HG03280 (cell line): Measurements from ENCODE around the gene GRID1.
A peak's percentile ranks its signal among the peaks of the same experiment; 100 is the strongest.

Source experiments
- ATAC-seq: cut with Tn5 transposase; IDR thresholded peaks from one replicate; pipeline ENCODE4 v1.9.1; 2021; ENCODE audit warnings: mild to moderate bottlenecking, moderate library complexity; ENCODE audit not compliant: unreplicated experiment

The GRID1 gene

DNA sequence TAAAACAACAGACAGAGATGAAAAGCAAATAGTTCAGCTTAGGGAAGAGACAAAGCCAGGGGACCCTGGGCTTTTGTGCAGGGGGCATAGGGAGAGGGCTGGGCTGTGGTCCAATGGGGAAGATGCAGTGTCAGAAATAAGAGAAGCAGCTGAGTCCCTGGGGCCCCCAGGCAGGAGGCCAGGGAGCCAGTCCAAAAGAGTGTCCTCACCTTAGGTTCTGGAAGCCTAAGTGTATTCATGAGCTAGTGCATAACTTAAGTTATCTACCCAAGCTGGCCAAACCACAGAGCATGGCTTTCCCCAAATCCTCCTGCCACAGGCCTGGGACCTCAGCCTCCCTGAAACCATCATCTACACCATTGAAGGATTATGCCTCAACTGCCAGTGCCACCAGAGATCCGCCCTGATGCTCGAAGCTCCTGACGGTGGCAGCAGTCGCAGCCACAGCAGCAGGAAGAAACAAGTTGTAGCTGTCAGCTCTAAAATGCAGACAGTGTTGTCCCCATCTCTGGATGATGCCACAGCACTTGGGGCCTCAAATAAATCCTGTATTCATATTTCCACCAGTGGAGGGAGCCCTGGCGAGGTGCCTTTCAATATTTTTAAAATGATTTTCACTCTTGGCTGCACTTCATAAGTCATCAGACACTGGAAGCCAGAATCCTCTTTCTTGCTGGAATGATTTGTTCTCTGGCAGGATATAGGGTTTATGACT, 574.6 kb downstream of the GRID1 start:
- ATAC-seq: no peak

DNA sequence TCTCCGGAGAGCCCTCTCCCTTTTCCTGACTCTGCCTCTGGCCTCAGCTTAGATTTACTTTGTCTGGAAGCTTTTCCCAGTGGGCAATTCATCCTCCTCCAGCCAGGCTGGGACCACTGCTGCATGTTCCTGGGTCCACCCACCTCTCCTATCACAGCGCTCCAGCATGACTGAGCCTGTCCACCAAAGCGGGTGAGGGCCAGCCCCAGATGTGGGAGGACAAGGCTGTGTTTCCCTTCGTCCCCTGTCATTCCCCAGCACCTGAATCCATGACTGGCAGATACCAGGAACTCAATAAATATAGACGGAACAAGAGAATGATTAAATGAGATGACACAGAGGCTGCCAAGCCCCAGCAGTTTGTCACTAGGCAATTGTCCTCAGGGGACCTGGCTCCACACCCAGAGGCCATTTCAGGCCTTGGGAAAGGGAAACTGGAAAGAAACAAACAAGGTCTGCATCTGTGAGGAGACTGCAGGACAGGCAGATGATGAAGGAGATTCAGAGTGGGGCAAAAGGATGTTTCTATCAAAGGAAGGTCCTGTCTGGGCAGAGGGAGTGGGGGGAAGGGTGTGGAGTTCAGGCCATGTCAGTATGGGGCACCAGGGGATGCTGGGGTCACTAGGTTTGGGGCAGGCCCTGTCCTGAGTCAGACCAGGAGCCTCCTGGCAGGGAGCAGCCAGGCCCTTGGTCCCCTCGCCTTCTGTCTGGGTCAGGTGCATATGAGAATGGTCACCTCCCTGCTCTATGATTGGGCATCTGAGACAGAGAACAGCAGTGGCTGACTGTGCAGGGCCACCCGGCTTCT, 576.4 kb downstream of the GRID1 start:
- no peak for ATAC-seq

DNA sequence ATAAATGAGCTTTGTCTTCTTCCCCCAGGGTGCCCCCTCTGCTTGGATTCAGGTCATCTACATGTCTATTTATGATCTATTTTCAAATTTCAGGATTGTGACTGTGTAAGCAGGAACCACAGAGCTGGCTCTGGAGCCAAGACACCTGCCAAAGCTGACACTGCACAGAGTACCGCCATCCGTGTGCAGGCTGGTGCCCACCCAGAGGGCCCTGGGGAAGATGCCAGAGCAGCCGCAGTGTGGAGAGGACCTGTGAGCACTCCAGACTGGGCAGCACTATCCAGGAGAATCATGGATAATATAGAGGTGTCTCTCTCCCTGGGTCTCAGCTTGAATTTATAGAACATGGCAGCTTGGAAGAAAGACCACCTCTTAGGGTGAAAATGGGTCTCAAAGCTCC, 577.5 kb downstream of the GRID1 start:
- no peak for ATAC-seq

DNA sequence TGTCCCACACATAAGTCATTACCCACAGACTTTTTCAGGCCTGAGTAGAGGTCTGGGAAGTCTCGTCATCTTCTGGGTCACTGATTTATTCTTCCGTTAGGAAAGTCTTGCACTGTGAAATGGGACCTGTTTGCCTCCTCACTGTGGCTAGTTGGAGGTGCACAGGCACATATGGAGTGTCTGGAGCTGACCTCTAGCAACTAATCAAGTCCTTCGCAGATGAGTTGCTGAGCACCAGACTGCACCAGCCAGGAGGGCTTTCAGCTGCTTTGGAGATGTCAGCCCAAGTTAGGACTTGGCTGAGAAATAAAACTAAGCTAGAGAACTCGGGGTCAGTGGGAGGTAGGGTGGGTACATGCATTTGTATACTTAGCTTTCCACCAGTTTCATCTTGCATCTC, 578.0 kb downstream of the GRID1 start:
- ATAC-seq: no peak

DNA sequence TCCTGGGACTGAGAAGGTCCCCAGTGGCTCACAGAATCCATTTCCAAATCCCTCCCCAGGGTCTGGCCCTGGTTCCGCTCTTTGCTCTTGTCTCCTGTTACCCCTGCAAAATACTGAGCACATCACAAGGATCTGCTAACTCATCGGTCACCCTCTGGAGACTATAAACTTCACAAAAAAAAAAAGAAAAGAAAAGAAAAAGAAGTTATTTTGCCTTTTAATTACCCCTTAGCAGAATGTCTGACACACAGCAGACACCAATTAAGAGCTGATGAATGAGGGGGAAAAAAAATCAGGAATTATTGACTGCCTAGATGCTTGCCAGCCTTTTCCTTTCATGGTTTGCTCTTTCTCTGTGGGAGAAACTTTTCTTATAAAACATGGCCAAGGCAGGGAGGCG, 578.7 kb downstream of the GRID1 start:
- no peak for ATAC-seq

DNA sequence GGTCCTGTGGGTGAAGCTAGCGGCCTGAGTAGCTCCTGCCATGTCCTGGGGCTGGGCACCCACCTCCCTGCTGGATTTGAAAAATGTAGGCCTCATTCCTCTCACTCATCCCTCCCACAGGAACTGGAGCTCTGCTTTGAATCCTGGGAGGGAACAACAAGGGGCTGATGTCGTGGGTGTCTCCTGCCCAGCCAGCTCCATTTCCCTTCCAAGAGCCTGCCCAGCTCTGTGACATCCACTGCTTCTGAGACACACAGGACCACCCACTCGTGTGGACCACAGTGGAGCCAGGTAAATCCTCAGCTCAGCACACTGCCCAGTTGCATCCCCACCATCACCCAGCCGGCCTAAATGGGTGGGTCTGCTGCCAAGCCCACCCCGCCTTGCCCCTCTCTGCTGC, 579.2 kb downstream of the GRID1 start:
- ATAC-seq: no peak

DNA sequence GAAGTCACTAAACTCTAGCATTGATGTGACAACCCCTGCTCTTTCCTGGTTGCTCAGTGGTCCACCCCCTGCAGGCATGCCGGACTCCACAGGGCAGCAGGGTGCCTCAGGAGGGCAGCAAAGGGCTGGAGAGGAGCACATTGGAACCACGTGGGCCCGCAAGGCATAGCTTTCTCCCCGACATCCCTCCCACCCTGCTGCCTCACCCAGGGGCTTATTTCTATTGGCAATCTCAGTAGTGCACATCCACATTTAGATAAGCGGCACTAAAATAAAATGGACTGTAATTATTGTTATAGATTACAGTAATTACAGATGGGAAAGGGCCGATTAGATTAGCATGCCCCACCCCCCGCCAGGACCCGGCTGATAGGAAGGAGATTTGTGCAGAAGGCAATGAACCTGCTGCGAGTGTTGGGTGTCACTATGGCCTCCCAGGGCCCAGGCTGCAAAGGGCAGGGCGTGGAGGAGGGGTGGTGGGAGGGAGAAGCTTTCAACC, 580.1 kb downstream of the GRID1 start:
- ATAC-seq: no peak

DNA sequence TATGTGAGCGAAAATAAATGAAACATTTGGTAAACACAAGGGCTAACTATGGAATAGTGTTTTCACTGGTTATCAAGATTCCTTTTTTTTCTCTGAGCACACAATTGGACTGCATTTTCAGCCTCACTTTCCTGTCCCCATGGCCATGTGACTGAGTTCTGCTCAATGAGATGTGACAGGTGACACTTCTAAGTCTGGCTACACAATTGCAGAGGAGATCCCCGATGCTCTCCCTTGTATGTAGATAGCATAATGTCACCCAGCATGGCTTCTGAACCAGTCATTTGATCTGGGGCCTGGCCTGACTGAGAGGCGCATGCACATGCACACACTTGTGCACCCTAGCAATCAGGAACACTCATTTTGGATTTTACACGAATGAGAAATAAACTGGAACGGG, 581.8 kb downstream of the GRID1 start:
- no peak for ATAC-seq

DNA sequence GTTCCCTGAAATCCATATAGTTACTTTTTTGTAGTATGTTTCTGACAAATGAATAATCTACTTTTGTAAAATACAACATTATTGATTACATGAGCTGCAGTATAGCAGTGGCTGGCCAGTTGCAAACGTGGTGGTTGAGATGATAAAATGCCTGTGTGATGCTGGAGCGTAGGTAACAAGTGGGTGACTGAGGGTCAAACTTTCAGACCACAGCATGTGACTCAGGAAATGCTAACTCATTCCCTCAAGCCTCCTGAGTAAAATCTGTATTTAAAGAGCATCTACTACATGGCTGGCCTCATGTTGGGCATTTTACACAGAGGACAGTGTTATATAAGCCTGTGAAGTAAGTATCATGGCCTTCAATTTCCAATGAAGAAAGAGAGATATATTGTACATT, 585.2 kb downstream of the GRID1 start:
- no peak for ATAC-seq

DNA sequence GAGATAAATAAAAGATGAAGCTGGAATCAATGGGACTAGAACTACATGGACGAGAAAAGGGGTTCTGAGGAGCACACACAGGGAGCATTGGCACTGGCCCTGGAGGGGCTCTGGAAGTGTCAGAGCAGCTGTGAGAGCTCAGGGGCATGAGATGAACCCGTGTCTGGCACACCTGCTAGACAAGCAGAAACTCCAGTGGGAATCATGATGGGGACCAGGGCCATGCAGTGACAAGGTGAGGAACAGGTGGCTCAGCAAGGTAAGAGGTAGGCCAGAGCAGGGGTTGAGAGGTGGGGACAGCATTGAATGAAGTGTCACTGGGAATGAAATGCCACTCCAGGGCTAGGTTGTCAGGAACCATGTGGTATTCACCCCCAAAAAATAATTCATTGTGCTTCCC, 588.5 kb downstream of the GRID1 start:
- no peak for ATAC-seq

DNA sequence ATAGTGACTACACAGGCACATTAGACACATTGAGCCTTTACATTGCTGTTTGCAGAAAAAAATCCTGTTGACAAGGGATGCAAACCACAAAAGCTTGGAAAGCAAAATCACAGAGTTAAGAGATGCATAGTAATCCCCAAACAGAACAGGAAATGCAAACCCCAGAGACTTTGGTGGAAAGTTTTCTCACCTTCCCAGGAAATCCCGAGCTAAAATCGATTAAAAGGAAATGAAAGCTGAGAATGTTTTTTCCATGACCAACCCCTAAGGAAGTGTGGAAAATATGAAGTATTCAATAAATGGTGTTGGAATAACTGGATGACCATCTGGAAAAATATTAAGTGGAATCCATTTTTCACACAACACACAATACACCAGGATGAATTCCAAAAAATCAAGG, 598.7 kb downstream of the GRID1 start:
- ATAC-seq: no peak

DNA sequence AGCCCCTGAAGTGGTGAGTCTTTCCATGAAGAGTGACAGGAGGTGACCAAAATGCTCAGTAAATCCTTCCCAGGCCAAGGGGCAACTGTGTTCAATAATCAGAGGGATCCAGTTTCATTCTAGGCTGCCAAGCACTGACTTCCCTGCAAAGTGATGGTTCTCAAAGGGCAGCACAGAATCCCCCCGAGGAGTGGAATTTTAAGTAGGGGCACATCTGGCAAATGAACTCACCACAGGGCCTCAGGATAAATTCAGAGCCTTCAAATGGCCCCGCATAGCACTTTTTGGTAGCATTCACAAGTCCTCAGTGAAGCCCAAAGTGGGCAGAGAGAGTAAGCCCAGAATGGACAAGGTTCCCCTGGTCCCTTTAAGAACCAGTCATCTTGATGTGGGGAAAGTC, 602.5 kb downstream of the GRID1 start:
- no peak for ATAC-seq

DNA sequence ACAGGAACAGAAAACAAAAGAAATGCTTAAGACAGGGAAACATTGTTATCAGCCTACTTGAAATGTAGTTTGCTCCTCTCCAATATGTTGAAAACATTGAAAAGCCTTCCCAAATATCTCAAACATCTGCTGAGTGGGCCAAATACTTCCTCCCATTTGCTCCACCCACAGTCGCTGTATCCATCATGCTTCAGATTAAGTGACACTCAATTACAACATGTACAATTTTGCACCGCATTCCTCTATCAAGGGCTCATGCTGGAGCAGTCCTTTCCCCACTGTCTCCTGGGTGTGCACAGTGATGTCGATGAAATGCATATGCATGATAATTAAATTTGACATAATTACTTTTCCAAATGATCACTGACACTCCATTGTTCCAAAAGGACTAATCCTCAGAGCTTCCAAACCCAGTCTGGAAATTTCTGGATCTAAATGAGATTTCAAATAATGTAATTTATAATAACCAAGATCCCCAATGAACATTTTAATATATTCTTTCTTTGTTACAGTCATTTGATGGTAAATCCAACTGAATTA, 604.6 kb downstream of the GRID1 start:
- no peak for ATAC-seq

DNA sequence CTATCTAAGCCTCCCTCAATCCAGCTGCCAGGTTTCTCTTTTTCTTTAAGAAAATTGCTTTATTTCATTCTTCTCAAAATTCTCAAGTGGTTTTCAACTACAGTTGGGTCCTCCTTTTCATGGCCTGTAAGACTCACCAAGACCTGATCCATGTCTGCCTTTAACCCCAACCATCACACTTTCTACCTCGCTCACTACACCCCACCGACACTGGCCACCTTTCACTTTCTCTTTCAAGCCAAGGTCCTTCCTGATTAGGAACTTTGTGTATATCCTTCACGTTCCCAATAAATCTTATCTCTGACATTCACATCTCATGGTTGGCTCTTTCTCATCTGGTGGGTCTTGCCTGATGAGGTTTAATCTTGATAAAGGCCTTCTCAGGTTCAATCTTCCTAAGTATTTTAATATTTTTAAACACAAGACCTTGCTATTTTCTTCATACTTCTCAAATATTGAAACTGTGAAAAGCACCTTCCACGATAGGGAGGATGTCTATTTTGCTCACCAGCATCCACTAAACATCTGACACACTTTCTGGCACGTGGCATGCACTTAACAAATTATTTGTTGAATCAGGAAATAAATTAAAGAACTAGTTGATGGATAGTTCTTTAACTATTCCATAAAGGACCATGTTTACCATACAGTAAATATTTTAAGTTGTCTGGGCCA, 624.8 kb downstream of the GRID1 start:
- peak; percentile 97 for ATAC-seq

DNA sequence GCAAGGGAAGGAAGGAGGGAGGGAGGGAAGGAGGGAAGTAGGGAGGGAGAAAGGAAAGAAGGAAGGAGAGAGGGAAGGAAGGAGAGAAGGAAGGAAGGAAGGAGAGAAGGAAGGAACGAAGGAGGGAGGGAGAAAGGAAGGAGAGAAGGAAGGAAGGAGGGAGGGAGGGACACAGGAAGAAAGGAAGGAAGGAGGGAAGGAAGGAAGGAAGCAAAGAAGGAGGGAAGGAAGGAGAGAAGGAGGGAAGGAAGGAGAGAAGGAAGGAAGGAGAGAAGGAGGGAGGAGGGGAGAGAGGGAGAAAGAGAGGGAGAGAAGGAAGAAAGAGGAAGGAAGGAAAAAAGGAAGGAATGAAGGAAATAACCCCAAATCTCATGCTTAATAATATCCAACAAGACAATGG, 630.6 kb downstream of the GRID1 start:
- ATAC-seq: no peak

DNA sequence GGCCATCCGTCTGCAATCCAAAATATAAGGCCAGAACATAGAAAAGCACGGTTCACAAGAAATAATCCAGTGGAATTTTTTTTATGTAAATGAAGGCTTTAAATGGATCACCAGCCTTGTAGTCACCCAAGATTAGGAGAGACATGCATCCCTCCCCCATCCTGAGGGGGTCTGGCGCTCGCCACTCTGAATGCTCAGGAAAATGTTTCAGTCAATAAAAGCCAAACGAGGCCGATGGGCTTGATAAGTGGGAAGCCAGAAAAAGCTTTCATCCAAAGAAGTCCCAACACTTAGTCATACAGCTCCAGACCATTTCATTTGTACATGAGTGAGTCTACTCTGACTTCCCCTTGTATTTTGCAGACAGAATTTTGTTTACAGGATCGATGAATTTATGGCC, 631.8 kb downstream of the GRID1 start:
- ATAC-seq: no peak

DNA sequence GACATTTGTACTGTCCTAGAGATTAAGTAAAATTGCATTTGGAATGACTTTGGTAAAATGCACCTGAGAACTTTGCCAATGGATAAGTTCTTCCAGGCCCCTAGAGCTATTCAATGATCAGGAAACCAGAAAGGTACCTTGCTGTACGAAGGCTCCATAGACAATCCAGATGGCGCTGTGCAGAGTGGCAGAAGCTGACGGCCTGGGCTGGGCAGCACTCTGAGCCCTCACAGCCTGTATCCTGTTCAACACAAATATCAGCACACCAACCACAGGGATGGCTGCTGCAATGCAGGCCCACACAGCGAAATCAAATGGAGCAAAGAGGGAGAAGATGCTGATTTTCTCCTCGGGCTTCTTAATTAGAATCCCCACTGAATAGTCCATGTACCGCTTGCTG, 642.4 kb downstream of the GRID1 start:
- ATAC-seq: no peak

DNA sequence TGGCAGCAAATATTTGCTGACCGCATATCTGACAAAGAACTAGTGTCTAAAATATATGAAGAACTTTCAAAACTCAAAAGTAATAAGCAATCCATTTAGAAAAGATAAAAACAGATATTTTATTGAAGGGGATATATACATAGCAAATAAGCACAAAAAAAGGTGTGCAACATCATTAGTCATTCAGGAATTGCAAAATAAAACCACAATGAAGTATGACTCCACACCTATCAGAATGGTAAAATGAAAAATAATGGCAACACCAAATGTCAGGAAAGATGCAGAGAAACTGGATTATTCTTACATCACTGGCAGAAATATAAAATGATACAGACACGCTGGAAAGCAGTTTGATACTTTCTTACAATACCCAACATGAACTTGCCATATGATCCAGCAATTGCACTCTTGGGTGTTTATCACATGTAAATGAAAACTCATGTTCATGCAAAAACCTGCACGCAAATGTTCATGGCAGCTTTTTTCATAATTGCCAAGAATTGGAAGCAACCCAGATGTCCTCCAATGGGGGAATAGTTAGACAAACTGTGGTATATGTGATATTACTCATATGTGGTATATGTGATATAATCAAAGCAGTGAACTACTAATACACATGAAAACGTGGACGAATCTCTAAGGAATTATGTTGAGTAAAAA, 645.5 kb downstream of the GRID1 start:
- no peak for ATAC-seq

DNA sequence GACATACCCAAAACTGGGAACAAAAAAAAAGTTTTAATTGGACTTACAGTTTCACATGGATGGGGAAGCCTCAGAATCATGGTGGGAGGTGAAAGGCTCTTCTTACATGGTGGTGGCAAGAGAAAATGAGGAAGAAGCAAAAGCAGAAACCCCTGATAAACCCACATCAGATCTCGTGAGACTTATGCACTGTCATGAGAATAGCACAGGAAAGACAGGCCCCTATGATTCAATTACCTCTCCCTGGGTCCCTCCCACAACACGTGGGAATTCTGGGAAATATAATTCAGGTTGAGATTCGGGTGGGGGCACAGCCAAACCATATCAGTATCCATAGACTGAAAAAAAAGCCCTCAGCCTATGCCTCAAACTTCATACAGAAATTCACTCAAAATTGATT, 647.2 kb downstream of the GRID1 start:
- no peak for ATAC-seq

DNA sequence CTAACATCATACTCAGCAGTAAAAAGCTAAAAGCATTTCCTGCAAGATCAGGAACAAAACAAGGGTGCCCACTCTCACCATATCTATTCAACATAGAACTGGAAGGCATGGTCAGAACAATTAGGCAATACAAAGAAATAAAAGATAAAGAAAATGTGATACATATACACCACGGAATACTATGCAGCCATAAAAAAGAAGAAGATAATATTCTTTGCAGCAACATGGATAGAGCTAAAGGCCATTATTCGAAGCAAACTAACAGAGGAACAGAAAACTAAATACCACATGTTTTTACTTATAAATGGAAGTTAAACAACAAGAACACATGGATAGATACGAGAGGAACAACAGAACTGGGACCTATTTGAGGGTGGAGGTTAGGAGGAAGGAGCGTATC, 652.7 kb downstream of the GRID1 start:
- no peak for ATAC-seq

DNA sequence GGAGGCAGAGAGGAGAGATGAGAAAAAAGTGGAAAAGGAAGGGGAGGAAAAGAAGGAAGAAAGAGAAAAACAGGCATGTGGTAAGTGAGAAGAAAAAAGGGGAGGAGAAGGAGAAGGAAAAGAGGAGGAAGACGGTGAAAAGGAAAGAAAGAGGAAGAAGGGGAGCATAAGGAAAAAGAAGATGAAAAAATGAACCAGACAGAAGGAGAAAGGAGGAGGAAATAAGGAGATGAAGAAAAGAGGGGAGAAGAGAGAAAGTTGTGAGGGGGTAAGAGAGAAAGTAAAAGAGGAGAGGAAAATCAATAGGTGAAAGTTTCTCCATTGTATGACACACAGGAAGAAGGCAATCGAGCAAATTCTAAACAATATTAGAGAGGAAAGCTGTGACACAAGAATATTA, 663.8 kb downstream of the GRID1 start:
- no peak for ATAC-seq
